AG04449 (cell line): ENCODE measurements around the gene TEX51.

Experiments
- CTCF ChIA-PET: fragments of 350-600 bp; formaldehyde crosslinking; extraction: SDS; loops from one replicate; lab custom pipeline; 2021; ENCODE audit warnings: antibody characterized with exemption; lab: Yijun Ruan, JAX
- POLR2A ChIA-PET: fragments of 400-600, 350-600 bp; formaldehyde crosslinking; extraction: SDS; loops from one replicate; lab custom pipeline; 2020; ENCODE audit warnings: antibody characterized with exemption, inconsistent platforms; lab: Yijun Ruan, JAX
- DNase-seq: peaks from one replicate; pipeline ENCODE4 v3.0.0-alpha.2; 2010; ENCODE audit warnings: low read depth, low spot score
- H3K4me3 ChIP-seq: 2 replicates; pipeline ENCODE4 v1.5.1; 2011; ENCODE audit warnings: low read depth, mild to moderate bottlenecking, control low read depth, low read length
- TF ChIP-seq, protein P1 (sequence below): IDR thresholded peaks from one replicate; pipeline ENCODE4 v1.5.1; 2011; ENCODE audit warnings: mild to moderate bottlenecking, moderate library complexity, low read length, control low read depth, inconsistent platforms; ENCODE audit not compliant: insufficient read depth; ENCODE audit errors: missing control alignments

TEX51 gene

DNA sequence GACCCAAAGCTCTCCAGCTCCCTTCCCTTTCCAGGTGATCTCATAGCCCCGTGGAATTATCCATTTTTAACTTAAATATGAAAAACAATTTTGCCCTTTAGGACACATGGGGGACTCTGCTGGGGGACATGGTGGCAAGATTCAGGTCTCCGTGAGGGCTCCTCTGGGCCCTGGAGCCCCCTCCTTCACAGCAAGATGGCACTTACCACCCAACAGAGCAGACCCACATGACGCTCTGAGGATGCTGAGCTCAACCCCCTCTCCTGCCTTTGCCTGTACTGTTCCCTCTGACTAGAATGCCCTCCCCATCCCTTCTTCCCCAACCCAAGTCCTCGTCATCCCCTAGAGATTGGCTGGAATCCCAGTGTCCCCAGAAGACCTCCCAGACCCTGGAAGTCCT, 17.2 kb downstream of the TEX51 start:
- no peak overlapping the region for H3K4me3 ChIP-seq
- DNase-seq, result no peak
- TF ChIP-seq, protein P1, sequence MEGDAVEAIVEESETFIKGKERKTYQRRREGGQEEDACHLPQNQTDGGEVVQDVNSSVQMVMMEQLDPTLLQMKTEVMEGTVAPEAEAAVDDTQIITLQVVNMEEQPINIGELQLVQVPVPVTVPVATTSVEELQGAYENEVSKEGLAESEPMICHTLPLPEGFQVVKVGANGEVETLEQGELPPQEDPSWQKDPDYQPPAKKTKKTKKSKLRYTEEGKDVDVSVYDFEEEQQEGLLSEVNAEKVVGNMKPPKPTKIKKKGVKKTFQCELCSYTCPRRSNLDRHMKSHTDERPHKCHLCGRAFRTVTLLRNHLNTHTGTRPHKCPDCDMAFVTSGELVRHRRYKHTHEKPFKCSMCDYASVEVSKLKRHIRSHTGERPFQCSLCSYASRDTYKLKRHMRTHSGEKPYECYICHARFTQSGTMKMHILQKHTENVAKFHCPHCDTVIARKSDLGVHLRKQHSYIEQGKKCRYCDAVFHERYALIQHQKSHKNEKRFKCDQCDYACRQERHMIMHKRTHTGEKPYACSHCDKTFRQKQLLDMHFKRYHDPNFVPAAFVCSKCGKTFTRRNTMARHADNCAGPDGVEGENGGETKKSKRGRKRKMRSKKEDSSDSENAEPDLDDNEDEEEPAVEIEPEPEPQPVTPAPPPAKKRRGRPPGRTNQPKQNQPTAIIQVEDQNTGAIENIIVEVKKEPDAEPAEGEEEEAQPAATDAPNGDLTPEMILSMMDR, result no peak
- ChIA-PET POLR2A (no interaction called here), CTCF (no interaction called here)

DNA sequence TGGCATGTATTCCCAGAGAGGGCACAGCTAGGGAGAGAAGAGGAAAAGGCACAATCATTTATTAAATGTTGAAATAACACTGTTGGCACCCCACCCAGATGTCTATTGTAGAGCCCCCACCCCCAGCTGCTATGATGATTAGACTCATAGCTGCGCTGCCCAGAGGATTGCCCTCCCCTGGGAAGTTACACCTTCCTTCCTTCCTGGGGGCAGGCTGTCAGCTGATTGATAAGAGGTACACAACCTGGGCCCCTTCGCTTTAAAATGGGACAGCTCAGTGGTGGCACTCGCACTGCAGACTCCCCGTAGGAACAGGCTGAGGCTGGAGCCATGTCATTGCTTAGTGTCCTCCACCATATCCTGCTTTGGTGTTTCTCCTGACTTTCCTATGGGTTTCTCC, 18.1 kb downstream of the TEX51 start:
- ChIA-PET POLR2A (no interaction called here), CTCF (no interaction called here)
- no peak overlapping the region for H3K4me3 ChIP-seq
- TF ChIP-seq, protein P1, result no peak
- DNase-seq, result no peak

DNA sequence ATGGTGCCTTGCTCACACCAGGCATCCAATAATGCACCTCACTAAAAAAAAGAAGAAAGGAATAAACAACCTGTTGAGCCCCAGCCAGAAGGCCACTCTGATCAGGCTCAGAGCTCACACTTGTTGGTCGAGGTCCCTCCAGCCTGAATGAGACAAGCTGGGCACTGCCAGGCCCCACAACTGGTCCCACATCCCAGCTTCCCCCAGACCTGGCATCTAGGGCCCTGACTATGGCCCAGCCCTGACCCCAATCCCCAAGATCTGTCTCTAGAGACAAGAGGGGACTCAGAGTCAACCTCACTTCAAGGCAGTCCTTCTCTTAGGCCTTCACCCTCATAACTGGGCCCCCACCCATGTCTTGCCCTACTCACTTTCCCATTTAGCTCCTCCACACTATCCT, 22.4 kb downstream of the TEX51 start:
- DNase-seq, result no peak
- H3K4me3 ChIP-seq, result no peak overlapping the region
- TF ChIP-seq, protein P1, result no peak
- ChIA-PET POLR2A (no interaction called here), CTCF (no interaction called here)

DNA sequence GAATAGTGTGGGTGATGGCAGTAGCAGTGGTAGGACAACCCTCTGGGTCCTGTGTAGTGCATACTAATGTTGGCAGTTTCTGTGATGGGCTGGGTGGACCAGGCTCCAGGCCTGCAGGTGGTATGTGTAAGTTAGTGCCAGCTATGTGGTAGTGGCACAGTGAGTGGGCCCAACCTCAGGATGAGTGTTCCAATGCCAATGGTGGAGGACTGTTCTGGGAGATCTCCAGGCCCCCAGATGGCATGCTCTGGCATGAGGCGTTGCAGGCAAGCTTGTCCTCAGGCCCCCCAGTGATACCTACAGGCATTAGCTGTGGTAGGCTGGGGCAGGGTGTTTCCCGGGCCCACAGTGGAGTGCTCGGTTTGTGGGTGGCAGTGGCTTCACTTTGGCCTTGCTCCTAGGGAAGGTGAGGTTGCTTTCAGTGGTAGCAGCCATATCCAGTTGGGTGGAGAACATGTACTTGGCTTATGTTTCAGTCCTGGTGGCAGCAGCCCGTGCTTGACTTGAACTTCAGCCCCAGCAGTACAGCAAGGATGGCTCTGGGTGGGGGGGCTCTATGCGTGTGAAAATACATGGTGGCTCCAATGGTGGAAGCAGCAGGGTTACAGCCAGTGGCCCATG, 32.4 kb downstream of the TEX51 start:
- ChIA-PET CTCF (interaction anchor here (0.6 kb wide), 1 partner anchor 41 kb away, joined by 3 read pairs; no protein-coding TSS in a partner anchor), POLR2A (no interaction called here)
- no peak overlapping the region for H3K4me3 ChIP-seq
- no peak for DNase-seq
- TF ChIP-seq, protein P1, result no peak

DNA sequence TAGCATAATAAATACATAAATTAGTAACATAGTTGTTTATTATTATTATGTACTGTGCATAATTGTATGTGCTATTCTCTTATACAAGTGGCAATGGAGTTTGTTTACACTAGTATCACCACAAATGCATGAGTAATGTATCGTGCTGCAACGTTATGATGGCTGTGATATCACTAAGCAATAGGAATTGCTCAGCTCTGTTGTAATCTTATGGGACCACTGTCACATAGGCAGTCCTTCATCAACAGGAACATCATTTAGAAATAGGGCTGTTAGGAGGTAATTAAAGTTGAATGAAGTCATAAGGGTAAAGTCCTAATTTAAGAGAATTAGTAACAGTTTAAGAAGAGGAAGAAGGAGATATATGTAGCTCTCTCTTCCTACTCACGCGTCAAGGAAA, 33.8 kb downstream of the TEX51 start:
- CTCF ChIA-PET, result no interaction called here
- POLR2A ChIA-PET, result no interaction called here
- no peak for DNase-seq
- TF ChIP-seq, protein P1, result no peak
- no peak overlapping the region for H3K4me3 ChIP-seq

DNA sequence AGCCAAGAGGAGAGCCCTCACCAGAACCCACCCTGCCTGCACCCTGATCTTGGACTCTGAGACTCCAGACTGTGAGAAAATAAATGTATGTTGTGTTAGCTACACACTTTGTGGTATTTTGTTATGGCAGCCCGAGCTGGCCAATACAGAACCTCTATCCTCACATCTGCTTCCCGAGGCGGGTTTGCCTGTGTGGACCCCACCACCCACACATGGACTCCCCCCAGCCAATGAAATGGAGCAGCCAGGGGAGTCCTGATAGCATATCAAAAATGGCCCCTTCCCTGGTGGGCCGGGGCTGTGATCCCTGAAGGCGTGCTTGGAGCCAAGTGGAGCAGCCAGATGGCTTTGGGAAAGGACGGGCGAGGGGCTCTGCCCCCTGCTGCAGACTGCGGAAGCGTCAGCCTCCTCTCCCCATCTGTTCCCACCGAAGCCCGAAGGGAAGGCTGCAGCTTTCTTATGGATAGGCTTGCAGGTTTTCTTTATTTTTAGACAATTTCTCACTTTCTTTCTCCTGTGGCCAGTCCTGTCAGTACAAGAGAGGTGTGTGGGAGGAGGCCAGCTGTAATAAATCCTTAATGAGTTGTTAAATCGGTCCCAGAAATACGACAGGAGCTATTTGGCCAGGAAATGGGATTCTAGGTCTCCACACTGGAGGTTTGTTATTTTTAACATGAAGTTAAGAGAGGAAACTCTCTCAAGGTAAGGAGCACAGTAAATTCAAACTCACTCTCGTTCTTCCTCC, 34.4 kb downstream of the TEX51 start:
- DNase-seq, result no peak
- ChIA-PET CTCF (no interaction called here), POLR2A (no interaction called here)
- no peak overlapping the region for H3K4me3 ChIP-seq
- TF ChIP-seq, protein P1, result no peak
